ENCODE measurements around the gene SFMBT1.

Gene SFMBT1

DNA sequence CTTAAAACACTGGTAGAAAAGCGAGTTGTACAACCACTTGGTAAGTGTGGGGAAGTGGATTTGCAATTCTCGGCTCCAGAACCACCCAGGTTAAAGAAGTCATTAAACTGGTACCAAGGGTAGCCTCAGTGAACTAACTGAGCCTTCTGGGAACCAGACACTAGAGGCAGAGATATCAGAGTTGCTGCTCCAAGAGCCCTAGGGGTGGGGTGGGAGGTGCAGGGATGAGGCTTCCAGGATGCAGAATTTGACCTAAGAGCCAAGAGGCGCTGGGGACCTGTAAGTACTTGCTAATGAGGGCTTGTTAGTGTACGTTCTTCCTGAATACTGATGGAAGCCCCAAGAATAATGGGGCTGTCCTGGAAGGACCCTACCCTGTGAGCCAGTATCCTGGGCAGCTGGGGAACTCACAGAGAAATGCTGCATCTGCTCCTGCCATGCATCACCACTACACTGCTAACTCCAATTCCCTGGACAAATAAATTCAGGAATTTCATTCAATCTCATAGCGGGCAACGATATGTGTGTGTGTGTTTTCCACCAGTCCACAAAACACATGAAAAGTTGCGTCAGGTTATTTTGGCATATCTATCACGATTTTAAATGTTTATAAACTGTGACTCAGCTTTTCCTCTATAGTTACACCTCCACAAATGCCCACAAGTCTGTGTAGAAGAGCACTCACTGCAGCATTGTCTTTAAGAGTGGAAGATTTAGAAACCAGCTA, 172.3 kb downstream of the SFMBT1 start:
- DNase-seq (ENCODE audit: low spot score), result no peak
- TF ChIP-seq, protein P1, sequence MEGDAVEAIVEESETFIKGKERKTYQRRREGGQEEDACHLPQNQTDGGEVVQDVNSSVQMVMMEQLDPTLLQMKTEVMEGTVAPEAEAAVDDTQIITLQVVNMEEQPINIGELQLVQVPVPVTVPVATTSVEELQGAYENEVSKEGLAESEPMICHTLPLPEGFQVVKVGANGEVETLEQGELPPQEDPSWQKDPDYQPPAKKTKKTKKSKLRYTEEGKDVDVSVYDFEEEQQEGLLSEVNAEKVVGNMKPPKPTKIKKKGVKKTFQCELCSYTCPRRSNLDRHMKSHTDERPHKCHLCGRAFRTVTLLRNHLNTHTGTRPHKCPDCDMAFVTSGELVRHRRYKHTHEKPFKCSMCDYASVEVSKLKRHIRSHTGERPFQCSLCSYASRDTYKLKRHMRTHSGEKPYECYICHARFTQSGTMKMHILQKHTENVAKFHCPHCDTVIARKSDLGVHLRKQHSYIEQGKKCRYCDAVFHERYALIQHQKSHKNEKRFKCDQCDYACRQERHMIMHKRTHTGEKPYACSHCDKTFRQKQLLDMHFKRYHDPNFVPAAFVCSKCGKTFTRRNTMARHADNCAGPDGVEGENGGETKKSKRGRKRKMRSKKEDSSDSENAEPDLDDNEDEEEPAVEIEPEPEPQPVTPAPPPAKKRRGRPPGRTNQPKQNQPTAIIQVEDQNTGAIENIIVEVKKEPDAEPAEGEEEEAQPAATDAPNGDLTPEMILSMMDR (IDR thresholded peaks at IDR 0.05; ENCODE audit: extremely low read depth, insufficient read depth, missing control alignments), result no peak
- in situ Hi-C loops (cut with MboI; ENCODE audit: low pct_unique_long_range_greater_than_20kb, low sequenced_read_pairs, unreplicated experiment), result no loop called here

DNA sequence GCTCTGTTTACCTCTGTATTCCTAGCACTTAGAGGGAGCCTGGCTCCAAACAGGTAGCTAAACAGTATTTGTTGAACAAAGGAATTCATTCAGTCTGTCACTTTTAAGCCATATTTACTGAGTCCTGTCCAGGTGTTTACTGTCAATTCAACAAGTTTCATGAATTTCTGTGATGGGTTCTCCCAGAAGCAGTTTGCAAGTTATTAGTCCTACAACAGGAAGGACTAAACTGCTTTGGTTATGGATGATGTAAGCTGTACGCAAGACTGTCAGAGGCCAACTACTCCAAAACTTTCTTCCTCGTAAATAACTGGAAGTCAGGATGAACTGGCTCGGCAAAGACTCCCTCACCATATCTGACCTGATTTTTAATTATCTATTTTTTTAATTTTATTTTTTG, 173.6 kb downstream of the SFMBT1 start:
- DNase-seq (ENCODE audit: low spot score), result no peak
- in situ Hi-C loops (cut with MboI; ENCODE audit: low pct_unique_long_range_greater_than_20kb, low sequenced_read_pairs, unreplicated experiment), result no loop called here
- TF ChIP-seq, protein P1 (IDR thresholded peaks at IDR 0.05; ENCODE audit: extremely low read depth, insufficient read depth, missing control alignments), result no peak

DNA sequence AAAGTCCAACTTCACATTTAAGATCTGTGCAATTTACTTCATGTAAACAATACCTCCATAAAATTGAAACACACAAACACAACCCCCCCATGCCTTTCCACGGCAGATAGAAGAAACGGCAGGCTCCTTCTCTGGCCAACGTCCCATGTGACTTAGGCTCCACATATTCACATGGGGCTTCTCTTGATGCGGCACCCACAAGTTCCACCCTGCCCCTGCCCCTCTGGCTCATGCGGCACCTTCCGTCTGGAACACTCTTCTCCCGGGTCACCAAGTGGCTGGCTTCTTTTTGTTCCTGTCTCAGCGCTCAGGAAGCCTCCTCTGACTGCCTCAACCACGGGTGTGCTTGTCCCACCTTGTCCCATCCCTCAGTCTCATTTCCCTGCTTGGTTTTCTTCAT, 174.1 kb downstream of the SFMBT1 start:
- TF ChIP-seq, protein P1 (IDR thresholded peaks at IDR 0.05; ENCODE audit: extremely low read depth, insufficient read depth, missing control alignments), result no peak
- in situ Hi-C loops (cut with MboI; ENCODE audit: low pct_unique_long_range_greater_than_20kb, low sequenced_read_pairs, unreplicated experiment), result no loop called here
- no peak for DNase-seq (ENCODE audit: low spot score)

DNA sequence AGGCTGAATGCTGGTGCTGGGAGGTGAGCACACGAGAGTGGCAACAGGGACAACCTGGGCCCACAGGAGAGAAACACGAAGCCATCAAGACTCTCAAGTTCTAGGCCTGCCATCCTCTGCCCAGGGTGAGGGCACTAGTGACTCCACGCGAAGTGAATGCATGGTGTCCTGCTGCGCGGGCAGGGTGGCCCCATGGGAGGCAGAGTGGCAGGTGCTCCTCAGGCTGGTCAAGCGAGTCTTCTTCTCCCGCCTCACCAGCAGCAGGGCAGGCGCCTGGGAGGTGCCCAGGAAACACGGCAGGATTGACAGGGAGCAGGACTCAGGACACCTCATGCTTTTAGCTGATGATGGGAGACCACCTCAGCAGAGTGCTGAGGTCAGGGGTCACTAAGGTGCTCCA, 175.4 kb downstream of the SFMBT1 start:
- TF ChIP-seq, protein P1 (IDR thresholded peaks at IDR 0.05; ENCODE audit: extremely low read depth, insufficient read depth, missing control alignments), result no peak

DNA sequence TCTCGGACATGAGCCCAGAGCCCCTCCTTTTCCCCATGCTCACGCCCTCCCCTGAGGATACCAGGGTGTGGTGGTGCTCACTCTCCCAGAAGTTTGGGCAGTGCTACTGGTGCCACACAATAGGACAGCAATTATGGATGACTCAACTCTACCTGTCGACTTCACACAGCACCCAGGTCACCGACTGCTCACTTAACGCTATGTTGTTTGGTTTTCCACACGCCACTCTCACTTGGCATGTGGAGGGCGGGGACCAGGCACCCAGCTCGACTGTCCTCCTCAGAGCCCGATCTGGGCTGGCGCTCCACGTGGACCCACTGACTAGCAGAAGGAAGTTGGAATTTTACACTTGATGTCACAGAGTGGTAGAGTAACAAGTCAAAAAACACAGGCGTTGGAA, 179.4 kb downstream of the SFMBT1 start:
- DNase-seq (ENCODE audit: low spot score), result no peak
- TF ChIP-seq, protein P1 (IDR thresholded peaks at IDR 0.05; ENCODE audit: extremely low read depth, insufficient read depth, missing control alignments), result no peak
- in situ Hi-C loops (cut with MboI; ENCODE audit: low pct_unique_long_range_greater_than_20kb, low sequenced_read_pairs, unreplicated experiment), result no loop called here

More for the DNA sequence above, 175.4 kb downstream of the SFMBT1 start:
- in situ Hi-C loops (cut with MboI; ENCODE audit: low pct_unique_long_range_greater_than_20kb, low sequenced_read_pairs, unreplicated experiment), result no loop called here
- no peak for DNase-seq (ENCODE audit: low spot score)

DNA sequence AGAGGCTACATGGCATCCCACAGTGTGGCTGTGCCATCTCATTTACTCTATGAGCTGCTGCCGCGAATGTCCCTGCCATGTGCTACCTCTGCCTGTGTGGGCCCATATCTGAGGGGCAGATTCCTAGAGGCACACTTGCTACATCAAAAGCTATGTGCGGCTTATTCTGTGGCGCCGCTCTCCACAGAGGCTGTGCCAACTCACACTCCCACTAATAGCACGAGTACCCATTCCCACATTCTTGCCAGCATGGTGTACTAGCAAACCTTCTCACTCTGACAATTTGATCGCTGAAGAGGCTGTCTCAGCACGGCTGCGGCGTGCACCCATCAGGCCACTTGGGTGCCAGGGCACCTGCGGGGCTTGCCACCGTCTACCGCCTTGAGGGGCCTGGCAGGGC, 179.9 kb downstream of the SFMBT1 start:
- in situ Hi-C loops (cut with MboI; ENCODE audit: low pct_unique_long_range_greater_than_20kb, low sequenced_read_pairs, unreplicated experiment), result no loop called here

More for the DNA sequence above, 179.9 kb downstream of the SFMBT1 start:
- TF ChIP-seq, protein P1 (IDR thresholded peaks at IDR 0.05; ENCODE audit: extremely low read depth, insufficient read depth, missing control alignments), result no peak
- no peak for DNase-seq (ENCODE audit: low spot score)
